Measurements from ENCODE around the gene FGF12. TPM values are rescaled to one million over a fixed set of nuclear protein-coding genes. Genes with fewer than 3 reads are reported as not detected.

Gene FGF12
- total and polyA plus RNA-seq, 2 of the 13 experiments (the other 11 are each of a cell fraction or from before 2014, with no cell fraction given) = 0.07 TPM; not detected in 1

- TF ChIP-seq ZNF441 (CRISPR knock-in tag; IDR thresholded peaks at IDR 0.05; ENCODE audit: borderline replicate concordance) (no peak), ZNF780A (CRISPR knock-in tag; IDR thresholded peaks at IDR 0.05) (no peak)
- FAIRE-seq (no peak), DNase-seq (ENCODE audit: low spot score) (no peak), ATAC-seq (no peak)
- H3K4me2 ChIP-seq (ENCODE audit: low read depth, low read length) = no peak overlapping the region
- ChIA-PET POLR2A (no interaction called here), CTCF (ENCODE audit: low intra/inter-chr PET ratio, low total read pairs) (no interaction called here)
- in situ Hi-C loops (cut with HindIII; ENCODE audit: extremely low pct_ligation_motif_present, low pct_unique_long_range_greater_than_20kb) (no loop called here), intact Hi-C loops (cut with micrococcal nuclease; ENCODE audit: unreplicated experiment) (no loop called here)
- no peaks in the 10 kb centered on the region for H3K9me3 ChIP-seq (ENCODE audit: low read length)
- H3K4me1 ChIP-seq (ENCODE audit: insufficient read depth, low read length) = no peaks in the 10 kb centered on the region
- H3K79me2 ChIP-seq (ENCODE audit: insufficient read depth, low read length) = no peaks in the 10 kb centered on the region
- BruUV-seq (replicated peaks) = no TSS peak
- no peaks in the 10 kb centered on the region; a peak in 1 of 5 replicates for H3K27me3 ChIP-seq (ENCODE audit: control insufficient read depth in 1 of 2, insufficient read depth in 2 of 2, low read length in 2 of 2)
- 4% methylated on average over 2 of the region's 2 CpGs for WGBS (ENCODE audit: low lambda C conversion rate)
- H3K9ac ChIP-seq (ENCODE audit: insufficient read depth, low read depth, low read length) = no peak overlapping the region
- H3K36me3 ChIP-seq (replicated peaks in 1 of 2; ENCODE audit: control insufficient read depth in 1 of 2, insufficient read depth in 2 of 2, low read length in 2 of 2) = no peaks in the 10 kb centered on the region
- no peak overlapping the region for H3K27ac ChIP-seq (ENCODE audit: extremely low read length, insufficient read depth, low read length)
- no peak overlapping the region for H3K4me3 ChIP-seq (replicated peaks in 1 of 3; ENCODE audit: insufficient read depth in 1 of 3, low read depth in 2 of 3, low read length in 3 of 3)
- no peaks in the 10 kb centered on the region for H4K20me1 ChIP-seq (ENCODE audit: insufficient read depth, low read length)
- no peak overlapping the region for H2AFZ ChIP-seq (ENCODE audit: low read length)
Observed at GRCh38 chr3:192373586-192373985, 353.8 kb downstream of the FGF12 start.

GRCh38 chr3:192373032-192373431, 354.3 kb downstream of the FGF12 start:
- no peak overlapping the region for H2AFZ ChIP-seq (ENCODE audit: low read length)
- H3K79me2 ChIP-seq (ENCODE audit: insufficient read depth, low read length) = no peaks in the 10 kb centered on the region
- intact Hi-C loops (cut with micrococcal nuclease; ENCODE audit: unreplicated experiment) = no loop called here
- no peak overlapping the region for H3K27ac ChIP-seq (ENCODE audit: extremely low read length, insufficient read depth, low read length)
- ATAC-seq (no peak), FAIRE-seq (no peak), DNase-seq (ENCODE audit: low spot score) (no peak)
- ChIA-PET CTCF (ENCODE audit: low intra/inter-chr PET ratio, low total read pairs) (no interaction called here), POLR2A (no interaction called here)
- 10% methylated on average over 6 of the region's 6 CpGs for WGBS (ENCODE audit: low lambda C conversion rate)
- H3K9ac ChIP-seq (ENCODE audit: insufficient read depth, low read depth, low read length) = no peak overlapping the region
- no peak overlapping the region for H3K4me2 ChIP-seq (ENCODE audit: low read depth, low read length)
- H3K4me1 ChIP-seq (ENCODE audit: insufficient read depth, low read length) = no peaks in the 10 kb centered on the region
- no TSS peak for BruUV-seq (replicated peaks)
- H3K4me3 ChIP-seq (replicated peaks in 1 of 3; ENCODE audit: insufficient read depth in 1 of 3, low read depth in 2 of 3, low read length in 3 of 3) = no peak overlapping the region
- H4K20me1 ChIP-seq (ENCODE audit: insufficient read depth, low read length) = no peaks in the 10 kb centered on the region
- in situ Hi-C loops (cut with HindIII; ENCODE audit: extremely low pct_ligation_motif_present, low pct_unique_long_range_greater_than_20kb) = no loop called here
- H3K27me3 ChIP-seq (ENCODE audit: control insufficient read depth in 1 of 2, insufficient read depth in 2 of 2, low read length in 2 of 2) = no peaks in the 10 kb centered on the region; a peak in 1 of 5 replicates
- no peaks in the 10 kb centered on the region for H3K9me3 ChIP-seq (ENCODE audit: low read length)
- no peaks in the 10 kb centered on the region for H3K36me3 ChIP-seq (replicated peaks in 1 of 2; ENCODE audit: control insufficient read depth in 1 of 2, insufficient read depth in 2 of 2, low read length in 2 of 2)
- TF ChIP-seq TGIF2 (CRISPR knock-in tag; IDR thresholded peaks at IDR 0.05) (no peak), ZNF18 (CRISPR knock-in tag; IDR thresholded peaks at IDR 0.05; ENCODE audit: insufficient replicate concordance) (no peak), ARID4A (CRISPR knock-in tag; IDR thresholded peaks at IDR 0.05; ENCODE audit: borderline replicate concordance) (no peak), CERS6 (CRISPR knock-in tag; IDR thresholded peaks at IDR 0.05) (no peak), REPIN1 (CRISPR knock-in tag; IDR thresholded peaks at IDR 0.05; ENCODE audit: borderline replicate concordance, low read depth) (no peak), PHF21A (CRISPR knock-in tag; IDR thresholded peaks at IDR 0.05) (no peak), IKZF5 (CRISPR knock-in tag; IDR thresholded peaks at IDR 0.05) (no peak), NFE2 (CRISPR knock-in tag; IDR thresholded peaks at IDR 0.05) (no peak), ZNF468 (CRISPR knock-in tag; IDR thresholded peaks at IDR 0.05) (no peak)

Measured in HepG2 (cell line).